K562 treated with DMSO at 1 percent for 48 hours (cell line): ENCODE data around the gene PDHB. TPM values are rescaled to one million over a fixed set of nuclear protein-coding genes. Genes with fewer than 3 reads are reported as not detected.

Experiments
- total RNA-seq: library from RNA; unstranded; fragments of 300-600 nt; gene quantifications from 2 replicates; pipeline ENCODE4 v1.2.3, GENCODE V29; 2022; ENCODE audit warnings: low replicate concordance; ENCODE audit errors: extremely low read depth

Gene PDHB
- not detected in 2 replicates for total RNA-seq

DNA sequence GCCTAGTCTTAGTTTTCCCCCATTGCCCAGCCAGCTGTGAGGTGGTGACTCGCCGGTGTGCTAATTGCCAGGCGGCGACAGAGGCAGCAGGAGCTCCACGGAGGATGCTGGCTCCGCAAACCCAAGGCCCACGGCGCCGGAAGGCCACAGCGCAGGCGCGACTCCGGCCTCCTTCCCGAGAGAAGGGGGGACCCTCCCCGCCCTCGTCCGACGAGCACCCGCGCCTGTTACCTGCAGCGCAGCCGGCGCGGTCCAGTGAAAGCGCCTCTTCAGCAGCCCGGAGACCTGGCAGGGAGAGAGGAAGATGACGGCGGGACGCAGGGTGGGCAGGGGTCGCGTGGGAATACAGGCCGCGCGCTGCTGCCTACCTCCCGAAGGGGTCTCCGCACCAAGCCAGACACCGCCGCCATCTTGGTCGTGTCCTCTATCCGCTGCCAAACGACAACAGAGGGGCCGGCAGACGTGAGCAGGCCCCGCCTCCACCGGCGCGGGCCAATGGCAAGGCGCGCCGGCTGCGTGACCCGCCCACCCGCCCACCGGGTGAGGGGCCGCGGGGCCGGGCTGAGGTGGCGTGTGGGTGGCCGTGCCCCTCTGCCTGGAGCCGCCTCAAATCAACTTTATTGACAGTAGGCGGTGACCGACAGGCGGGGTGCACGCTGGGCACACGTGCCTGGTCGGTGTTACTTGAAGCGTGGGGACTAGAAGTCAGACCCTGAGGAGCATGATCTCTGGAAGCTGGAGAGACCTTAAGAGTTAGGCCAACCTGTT lies at the start of gene PDHB:
PDHB (minus strand) TSS at position 433 of the 768 bp plus-strand sequence; CDS start at position 410, 23 bp downstream.

Other genes with a start within 250 kb of the PDHB start
- gene DNASE1L3, start 222.9 kb downstream of the PDHB start, total RNA-seq: not detected in 2 replicates
- gene ABHD6, start 196.0 kb downstream of the PDHB start, total RNA-seq: not detected in 2 replicates
- not detected in 2 replicates for gene RPP14, start 127.6 kb downstream of the PDHB start, total RNA-seq
- not detected in 2 replicates for gene HTD2, start 127.3 kb downstream of the PDHB start, total RNA-seq
- not detected in 2 replicates for gene PXK, start 100.9 kb downstream of the PDHB start, total RNA-seq
- not detected in 2 replicates for gene KCTD6, start 58.3 kb upstream of the PDHB start, total RNA-seq
- not detected in 2 replicates for gene ACOX2, start 103.4 kb upstream of the PDHB start, total RNA-seq
- gene FAM107A, start 143.6 kb upstream of the PDHB start, total RNA-seq: not detected in 2 replicates
- gene FAM3D, start 232.9 kb upstream of the PDHB start, total RNA-seq: not detected in 2 replicates